ENCODE measurements around the gene FLT3. TPM values are rescaled to one million over a fixed set of nuclear protein-coding genes. Genes with fewer than 3 reads are reported as not detected.

The FLT3 gene
- total RNA-seq, 1 donor from 2014 or later: not detected

DNA sequence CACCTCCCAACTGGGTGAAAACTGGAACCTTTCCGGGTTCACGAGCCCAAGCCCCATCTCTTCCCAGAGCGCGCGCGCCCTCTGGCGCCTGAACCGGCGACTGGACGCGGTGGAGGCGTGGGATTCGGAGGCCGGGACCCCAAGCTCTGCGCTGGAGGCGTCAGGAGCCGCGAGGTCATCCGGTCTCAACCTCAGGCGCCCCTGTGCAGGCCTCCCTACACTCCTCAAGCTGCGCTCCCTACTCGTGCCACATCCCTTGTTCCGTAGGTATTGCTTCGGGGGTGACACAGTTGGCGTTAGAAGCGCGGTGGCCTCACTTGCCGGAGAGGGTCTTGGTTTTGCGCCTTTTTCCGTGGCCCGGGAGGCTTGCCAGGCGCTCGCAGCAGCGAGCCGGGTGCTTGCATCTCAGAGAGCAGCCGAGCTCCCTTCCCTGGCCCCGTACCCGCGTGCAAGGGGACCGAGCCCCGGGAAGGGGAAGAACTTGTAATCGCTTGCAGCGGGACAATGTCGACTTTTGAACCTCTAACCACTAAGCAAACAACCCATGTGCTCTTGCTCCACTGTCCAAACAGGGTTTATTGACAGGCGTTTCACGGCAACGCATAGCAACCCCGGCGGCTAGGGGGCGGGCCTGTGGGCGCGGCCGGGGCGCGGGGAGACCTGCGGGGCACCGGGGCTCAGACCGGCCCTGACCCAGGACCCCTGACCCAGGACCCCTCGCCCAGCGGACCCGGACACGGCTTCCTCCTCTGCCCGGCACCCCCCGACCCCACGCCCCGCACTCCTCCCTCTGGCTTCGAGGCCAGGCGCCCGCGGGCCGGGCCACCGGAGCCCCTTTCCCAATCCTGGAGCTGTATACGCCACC, 139.8 kb downstream of the FLT3 start:
- no peak for DNase-seq (ENCODE audit: low spot score)

DNA sequence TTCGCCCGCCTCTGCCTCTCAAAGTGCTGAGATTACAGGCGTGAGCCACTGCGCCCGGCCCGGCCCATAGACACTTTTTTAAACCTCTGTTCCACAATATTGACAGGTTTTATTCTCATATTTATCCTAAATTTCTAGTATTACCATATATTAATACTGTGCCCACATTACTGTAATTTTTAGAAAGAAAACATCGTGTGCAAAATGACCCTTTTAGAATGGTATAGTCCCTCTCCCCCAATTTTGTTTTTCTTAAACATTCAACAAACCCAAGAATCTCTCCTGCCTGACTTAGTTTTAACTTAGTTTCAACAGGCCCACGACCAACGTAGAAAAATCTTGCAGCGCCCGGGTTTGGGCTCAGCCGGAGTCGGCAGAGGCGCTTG, 140.4 kb downstream of the FLT3 start:
- DNase-seq (ENCODE audit: low spot score): no peak

GRCh38 chr13:27956576-27957300, 143.6 kb downstream of the FLT3 start:
- no peak for DNase-seq (ENCODE audit: low spot score)

DNA sequence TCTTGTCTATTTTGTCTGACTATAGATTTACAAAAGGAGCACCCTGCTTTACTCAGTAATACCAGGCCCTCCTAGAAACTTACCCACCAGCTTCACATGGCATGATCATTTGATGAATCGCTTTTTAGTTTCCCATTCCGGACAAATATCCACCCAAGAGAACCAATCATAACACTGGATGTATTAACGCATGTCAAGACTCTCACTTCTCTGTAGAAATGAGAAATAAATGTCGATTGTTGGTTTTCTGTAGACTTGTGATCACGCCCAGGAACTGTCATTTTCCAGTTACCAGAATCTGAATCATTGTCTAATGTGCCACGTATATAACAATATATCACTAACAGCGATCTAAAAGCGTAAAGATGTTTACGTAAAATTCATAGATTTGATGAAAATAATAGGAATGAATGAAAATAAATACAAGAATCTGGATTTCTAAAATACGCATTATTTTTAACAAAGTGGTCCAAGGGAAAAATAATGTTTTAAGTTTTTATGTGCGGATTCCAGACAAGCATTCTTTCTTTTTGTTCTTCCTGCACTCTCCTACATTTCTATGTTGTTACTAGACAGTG, 145.3 kb downstream of the FLT3 start:
- DNase-seq (ENCODE audit: low spot score): no peak

- DNase-seq (ENCODE audit: low spot score): peak; percentile 18
These were observed 145.9 kb downstream of the FLT3 start for GRCh38 chr13:27954406-27954851.

GRCh38 chr13:27953676-27954405, 146.5 kb downstream of the FLT3 start:
- peak; percentile 65 for DNase-seq (ENCODE audit: low spot score)

Other genes with a start within 250 kb of the FLT3 start
- 2.6 TPM for gene PDX1, start 180.6 kb downstream of the FLT3 start, total RNA-seq (ENCODE audit: insufficient read depth, low replicate concordance)
- 0.24 TPM for gene CDX2, start 131.3 kb downstream of the FLT3 start, total RNA-seq (ENCODE audit: insufficient read depth, low replicate concordance)
- gene URAD, start 111.9 kb downstream of the FLT3 start, total RNA-seq (ENCODE audit: insufficient read depth, low replicate concordance): not detected
- 27.4 TPM for gene PAN3, start 38.0 kb upstream of the FLT3 start, total RNA-seq (ENCODE audit: insufficient read depth, low replicate concordance)

All from umbilical cord (tissue), 2 donors.